Natural killer cell treated with Interleukin-12 subunit alpha and Interleukin-12 subunit beta and Interleukin-15 and Interleukin-18, amount 100 ng/mL, for 72 hours (primary cell): ENCODE data around the gene GIPC1. TPM values are rescaled to one million over a fixed set of nuclear protein-coding genes. Genes with fewer than 3 reads are reported as not detected.
"Not testable (repeated sequence)": the region's sequence is repeated elsewhere in the genome, so short reads cannot be mapped to it uniquely, and the experiment has no call there.

ENCODE experiments used
- ATAC-seq, 2 donors: fragments of 150-1000 bp; cut with Tn5 transposase in 1 of 2; sonication (Bioruptor Pico), chemical (Tn5 transposase) in 1 of 2; 2 replicates each; pipeline ENCODE4 v1.10.0; 2021
- DNase-seq: peaks from one replicate; pipeline ENCODE4 v3.0.0; 2022; ENCODE audit warnings: low spot score
- H3K27ac Mint-ChIP-seq, 2 donors: 1 replicate in 1 of 2; 2 replicates in 1 of 2; pipeline ENCODE4 v1.8.0; 2022; ENCODE audit warnings: mixed read lengths in 2 of 2, mild to moderate bottlenecking in 1 of 2, moderate library complexity in 1 of 2
- H3K27me3 Mint-ChIP-seq, 2 donors: 1 replicate in 1 of 2; 2 replicates in 1 of 2; pipeline ENCODE4 v1.8.0; 2022; ENCODE audit warnings: mixed read lengths in 2 of 2
- H3K36me3 Mint-ChIP-seq: one replicate; pipeline ENCODE4 v1.8.0; 2022; ENCODE audit warnings: mixed read lengths
- H3K4me1 Mint-ChIP-seq, 2 donors: 1 replicate in 1 of 2; 2 replicates in 1 of 2; pipeline ENCODE4 v1.8.0; 2022; ENCODE audit warnings: low read depth in 2 of 2, mixed read lengths in 2 of 2, mild to moderate bottlenecking in 1 of 2
- H3K4me3 Mint-ChIP-seq: one replicate; pipeline ENCODE4 v1.8.0; 2022; ENCODE audit warnings: mixed read lengths
- H3K9me3 Mint-ChIP-seq: 2 replicates; pipeline ENCODE4 v1.8.0; 2022; ENCODE audit warnings: mixed read lengths
- total RNA-seq, 2 donors: library from RNA; stranded (reverse); gene quantifications; one replicate each; pipeline ENCODE4 v1.2.3, GENCODE V29; 2022

The GIPC1 gene, protein sequence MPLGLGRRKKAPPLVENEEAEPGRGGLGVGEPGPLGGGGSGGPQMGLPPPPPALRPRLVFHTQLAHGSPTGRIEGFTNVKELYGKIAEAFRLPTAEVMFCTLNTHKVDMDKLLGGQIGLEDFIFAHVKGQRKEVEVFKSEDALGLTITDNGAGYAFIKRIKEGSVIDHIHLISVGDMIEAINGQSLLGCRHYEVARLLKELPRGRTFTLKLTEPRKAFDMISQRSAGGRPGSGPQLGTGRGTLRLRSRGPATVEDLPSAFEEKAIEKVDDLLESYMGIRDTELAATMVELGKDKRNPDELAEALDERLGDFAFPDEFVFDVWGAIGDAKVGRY
- total RNA-seq: 10 to 100 TPM; 29.9 to 31.7 TPM

DNA sequence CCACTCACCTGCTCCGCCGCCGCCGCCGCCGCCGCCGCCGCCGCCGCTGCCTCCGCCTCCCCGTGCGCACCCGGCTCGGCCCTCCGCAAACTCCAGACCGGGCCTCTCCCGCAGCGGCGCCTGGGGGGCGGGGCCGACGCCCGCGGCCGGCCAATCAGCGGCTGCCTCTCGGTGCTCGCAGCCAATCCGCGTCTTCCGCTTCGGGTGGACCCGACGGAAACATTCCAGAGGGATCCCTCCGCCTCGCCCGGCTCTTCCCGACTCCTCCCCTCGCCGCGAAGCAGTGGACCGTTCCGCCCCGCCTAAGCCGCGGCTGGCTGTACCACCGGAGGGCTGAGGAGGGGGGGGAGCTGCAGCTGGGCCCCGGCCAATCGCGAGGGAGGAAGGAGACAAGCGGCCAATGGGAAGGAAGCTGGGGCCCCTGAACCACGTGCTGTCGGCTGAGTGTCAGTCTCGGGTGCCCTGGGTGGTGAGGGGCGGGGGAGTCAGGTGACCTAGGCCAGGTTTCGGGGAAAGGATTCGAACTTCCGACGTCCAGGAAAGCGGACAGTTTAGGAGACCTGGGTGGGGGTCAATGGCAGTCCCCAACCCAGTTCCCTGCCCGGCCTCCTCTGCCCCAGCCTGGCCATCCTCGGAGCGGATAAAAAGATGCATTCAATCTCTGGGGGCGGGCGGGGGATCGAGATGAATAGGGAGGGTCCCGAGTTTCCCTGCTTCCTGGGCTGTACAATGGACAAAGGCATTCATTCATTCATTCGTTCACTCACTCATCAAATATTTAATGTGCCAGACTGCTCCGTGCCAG lies at the start of gene GIPC1:
GIPC1 (minus strand) TSS at position 99 of the 805 bp plus-strand sequence. CDS start 13,151 bp downstream, outside the sequence.
- Mint-ChIP-seq H3K27ac (peak within 1 kb of the TSS; percentile 53 to 82), H3K4me3 (peak within 1 kb of the TSS; percentile 76), H3K36me3 (no peaks in the 10 kb centered on the region), H3K27me3 (no peaks in the 10 kb centered on the region), H3K9me3 (no peaks in the 10 kb centered on the region), H3K4me1 (peaks cover 5 to 17% of the 10 kb centered on the region in 2 donors)
- ATAC-seq: peak; percentile 92 to 97
- DNase-seq: peak; percentile 90

DNA sequence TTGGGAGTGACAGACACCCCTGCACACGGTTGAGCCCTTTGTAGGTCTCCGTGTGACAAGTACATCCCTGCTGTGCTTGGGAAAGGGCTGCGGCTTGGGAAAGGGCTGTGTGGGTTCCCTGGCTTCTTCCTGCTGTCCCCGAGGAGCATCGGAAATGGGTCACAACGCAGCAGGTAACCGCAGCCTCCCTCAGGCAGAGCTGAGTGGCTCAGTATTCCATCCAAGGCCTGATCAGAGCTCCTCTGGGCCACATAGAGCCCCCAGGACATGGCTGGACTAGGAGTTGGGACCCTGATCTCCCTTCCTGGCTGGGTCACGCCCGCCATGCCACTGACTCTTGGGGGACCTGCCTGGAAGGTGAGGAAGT lies 49.8 kb upstream of the GIPC1 start:
- Mint-ChIP-seq H3K4me3 (no peak overlapping the region), H3K4me1 (peaks cover 5 to 7% of the 10 kb centered on the region in 2 donors), H3K36me3 (no peaks in the 10 kb centered on the region), H3K27ac (no peak overlapping the region), H3K27me3 (no peaks in the 10 kb centered on the region), H3K9me3 (no peaks in the 10 kb centered on the region)
- DNase-seq (no peak), ATAC-seq (no peak)

DNA sequence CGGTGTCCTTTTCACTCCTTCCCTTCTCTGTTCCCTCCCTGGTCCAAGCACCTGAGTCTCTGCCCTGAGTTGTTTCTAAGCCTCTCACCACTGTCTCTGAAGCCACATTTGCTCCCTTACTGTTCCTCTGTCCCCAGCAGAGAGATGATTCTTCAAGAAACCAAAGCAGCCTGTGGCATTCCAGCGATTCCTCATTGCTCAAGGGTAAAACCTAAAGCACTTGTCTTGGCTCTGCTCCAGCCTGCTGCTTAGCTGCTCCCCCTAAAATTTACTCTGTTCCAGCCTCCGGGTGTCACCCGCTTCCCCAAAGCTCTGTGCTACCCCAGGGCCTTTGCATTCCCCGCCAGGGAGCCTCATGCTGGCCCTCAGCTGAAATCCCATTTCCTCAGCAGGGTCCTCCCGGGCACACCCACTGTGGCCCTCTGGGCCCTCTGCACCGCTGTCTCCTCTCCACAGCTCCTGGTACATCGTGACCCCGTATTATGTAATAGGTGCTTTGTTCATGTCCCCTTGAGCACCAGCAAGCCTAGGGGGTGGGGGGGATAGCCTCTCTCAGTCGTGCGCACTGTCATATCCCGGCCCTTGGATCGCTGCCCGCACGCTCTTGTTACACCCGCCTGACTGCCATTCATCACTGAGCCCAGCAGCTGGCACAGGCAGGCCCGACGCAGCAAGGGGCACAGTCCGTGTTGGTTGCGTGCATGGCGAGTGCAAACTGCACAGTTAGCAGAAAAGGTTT lies 49.2 kb upstream of the GIPC1 start:
- ATAC-seq: no peak
- no peak for DNase-seq
- Mint-ChIP-seq H3K9me3 (no peaks in the 10 kb centered on the region), H3K27me3 (no peaks in the 10 kb centered on the region), H3K27ac (no peak overlapping the region), H3K4me1 (peaks cover 5 to 7% of the 10 kb centered on the region in 2 donors), H3K36me3 (no peaks in the 10 kb centered on the region), H3K4me3 (no peak overlapping the region)

DNA sequence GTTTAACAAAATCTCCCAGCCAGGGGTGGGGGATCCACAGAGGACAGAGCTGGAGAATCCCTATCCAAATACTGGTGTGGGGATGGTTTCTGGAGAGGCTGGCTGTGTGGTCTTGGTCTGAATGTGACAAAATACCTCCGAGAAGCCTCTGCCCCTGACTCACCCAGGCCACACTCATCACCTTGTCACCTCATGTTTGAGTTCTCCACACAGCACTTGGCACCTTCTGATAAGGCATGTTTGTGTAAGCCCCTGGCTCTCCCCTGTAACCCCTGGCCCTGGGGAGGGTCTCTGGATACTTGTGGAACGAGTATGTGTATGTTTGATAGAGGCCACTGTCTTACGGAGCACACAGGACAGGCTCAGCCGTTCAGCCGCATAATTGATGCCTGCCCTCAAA lies 48.1 kb upstream of the GIPC1 start:
- ATAC-seq (no peak), DNase-seq (no peak)
- Mint-ChIP-seq H3K9me3 (no peaks in the 10 kb centered on the region), H3K4me3 (no peak overlapping the region), H3K4me1 (peaks cover 0 to 12% of the 10 kb centered on the region in 2 donors), H3K36me3 (no peaks in the 10 kb centered on the region), H3K27me3 (no peaks in the 10 kb centered on the region), H3K27ac (no peak overlapping the region)

DNA sequence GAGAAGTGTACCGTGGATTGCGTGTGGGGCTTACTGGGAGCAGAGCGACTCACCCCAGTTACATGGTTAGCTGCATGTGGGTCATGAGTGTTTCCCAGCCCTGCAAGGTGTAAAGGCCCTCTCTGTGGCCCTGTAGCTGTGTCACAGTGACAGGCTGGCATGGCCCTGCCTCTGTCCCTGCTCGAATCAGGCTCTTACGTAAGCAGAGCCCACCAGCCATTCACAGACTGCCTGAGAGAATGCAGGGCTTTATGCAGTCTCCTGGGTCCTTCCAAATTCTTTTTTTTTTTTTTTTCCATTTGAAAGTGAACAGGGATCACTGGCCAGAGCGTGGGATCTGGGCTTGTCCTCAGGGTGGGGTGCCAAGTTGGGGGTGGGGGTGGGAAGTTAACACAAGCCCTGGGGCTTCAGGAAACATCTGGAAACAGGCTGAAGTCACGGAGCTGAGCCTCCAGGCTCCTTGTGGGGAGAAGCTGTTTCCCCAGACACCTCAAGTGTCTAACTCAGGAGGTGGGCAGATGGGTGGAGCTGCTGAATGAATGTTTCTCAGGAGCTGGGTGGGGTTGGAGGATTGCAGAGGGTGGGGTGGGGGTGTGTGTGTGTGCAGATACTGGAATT lies 46.9 kb upstream of the GIPC1 start:
- H3K27me3 Mint-ChIP-seq: no peaks in the 10 kb centered on the region
- no peak overlapping the region for H3K27ac Mint-ChIP-seq
- no peaks in the 10 kb centered on the region for H3K36me3 Mint-ChIP-seq
- no peak overlapping the region for H3K4me3 Mint-ChIP-seq
- peaks cover 0 to 14% of the 10 kb centered on the region in 2 donors for H3K4me1 Mint-ChIP-seq
- H3K9me3 Mint-ChIP-seq: no peaks in the 10 kb centered on the region
- DNase-seq: no peak
- ATAC-seq: no peak

DNA sequence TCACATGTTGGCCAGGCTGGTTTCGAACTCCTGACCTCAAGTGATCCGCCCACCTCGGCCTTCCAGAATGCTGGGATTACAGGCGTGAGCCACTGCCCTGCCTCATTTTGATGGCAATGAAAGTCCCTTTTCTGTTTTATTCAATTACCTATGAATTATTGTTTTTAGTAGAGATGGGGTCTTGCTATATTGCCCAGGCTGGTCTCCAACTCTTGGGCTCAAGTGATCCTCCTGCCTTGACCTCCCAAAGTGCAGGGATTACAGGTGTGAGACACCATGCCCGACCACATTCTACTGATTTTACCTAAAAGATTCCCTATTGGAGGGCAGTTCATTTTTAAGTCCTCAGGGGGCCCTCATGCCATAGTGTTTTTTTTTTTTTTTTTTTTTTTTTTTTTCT lies 46.1 kb upstream of the GIPC1 start:
- H3K36me3 Mint-ChIP-seq, H3K4me3 Mint-ChIP-seq: not testable (repeated sequence)
- peaks cover 0 to 18% of the 10 kb centered on the region in 2 donors for H3K4me1 Mint-ChIP-seq

DNA sequence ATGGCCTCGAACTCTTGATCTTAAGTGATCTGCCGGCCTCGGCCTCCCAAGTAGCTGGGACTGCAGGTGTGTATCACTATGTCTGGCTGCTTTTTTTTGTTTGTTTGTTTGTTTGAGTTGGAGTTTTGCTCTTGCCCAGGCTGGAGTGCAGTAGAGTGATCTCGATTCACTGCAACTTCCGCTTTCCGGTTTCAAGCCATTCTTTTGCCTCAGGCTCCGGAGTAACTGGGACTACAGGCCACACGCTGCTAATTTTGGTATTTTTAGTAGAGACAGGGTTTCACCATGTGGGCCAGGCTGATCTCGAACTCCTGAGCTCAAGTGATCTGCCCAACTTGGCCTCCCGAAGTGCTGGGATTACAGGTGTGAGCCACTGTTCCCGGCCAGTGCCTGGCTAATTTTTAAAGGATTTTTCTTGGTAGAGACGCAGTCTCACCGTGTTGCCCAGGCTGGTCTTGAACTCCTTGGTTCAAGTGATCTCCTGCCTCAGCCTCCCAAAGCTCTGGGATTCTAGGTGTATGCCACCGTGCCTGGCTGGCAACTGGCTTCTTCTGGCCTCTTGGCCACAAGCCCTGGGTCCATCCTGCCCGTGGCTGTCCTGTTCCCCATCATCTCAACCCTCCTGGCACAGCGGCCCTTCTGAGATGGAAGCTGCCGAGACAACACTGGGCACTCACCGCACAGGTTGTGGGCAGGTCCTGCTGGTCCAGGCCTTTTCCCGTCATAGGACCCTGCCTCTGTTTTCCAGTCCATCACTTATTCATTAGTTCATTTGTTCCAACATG lies 45.0 kb upstream of the GIPC1 start:
- H3K27ac Mint-ChIP-seq: peak overlapping the region in 1 of 2 donors; percentile 50
- peaks cover 0 to 21% of the 10 kb centered on the region in 2 donors for H3K4me1 Mint-ChIP-seq

More for the DNA sequence above, 46.1 kb upstream of the GIPC1 start:
- not testable (repeated sequence) for H3K27me3 Mint-ChIP-seq, H3K27ac Mint-ChIP-seq, ATAC-seq, H3K9me3 Mint-ChIP-seq, DNase-seq

DNA sequence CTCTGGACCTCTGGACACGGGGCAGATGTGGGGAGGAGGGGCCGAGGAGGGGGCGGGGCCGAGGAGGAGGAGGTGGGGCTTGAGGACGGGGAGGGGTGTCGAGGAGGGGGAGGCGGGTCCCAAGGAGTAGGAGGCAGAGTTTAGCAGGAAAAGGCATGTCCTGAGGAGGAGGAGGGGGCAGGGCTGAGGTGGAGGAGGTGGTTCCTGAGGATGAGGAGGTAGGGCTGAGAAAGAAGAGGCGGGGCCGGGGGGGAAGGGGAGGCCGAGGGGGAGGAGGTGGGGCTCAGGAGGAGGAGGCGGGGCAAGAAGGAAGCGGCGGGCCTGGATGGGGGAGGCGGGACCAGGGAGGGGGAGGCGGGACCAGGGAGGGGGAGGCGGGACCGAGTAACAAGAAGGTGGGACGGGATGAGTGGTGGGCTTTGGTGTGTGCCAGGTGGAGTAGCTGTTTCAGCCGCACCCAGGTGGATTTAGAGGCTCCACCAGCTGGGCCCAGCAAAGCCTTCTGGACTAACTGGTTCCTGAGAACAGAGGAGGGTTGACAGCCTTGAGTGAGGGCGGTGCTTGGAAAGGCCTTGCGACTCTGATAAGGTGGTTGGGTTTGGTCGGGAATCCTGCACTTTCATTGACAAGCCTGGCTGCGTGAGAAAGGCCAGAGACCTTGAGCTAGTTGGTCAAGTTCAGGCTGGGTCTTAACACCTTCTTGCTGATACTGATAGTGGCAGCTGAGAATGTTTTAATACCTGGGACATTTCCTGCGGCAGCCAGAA lies 41.2 kb upstream of the GIPC1 start:
- Mint-ChIP-seq H3K27ac (no peak overlapping the region), H3K4me3 (no peak overlapping the region), H3K27me3 (no peaks in the 10 kb centered on the region), H3K9me3 (no peaks in the 10 kb centered on the region), H3K4me1 (peaks cover 0 to 18% of the 10 kb centered on the region in 2 donors), H3K36me3 (no peaks in the 10 kb centered on the region)
- ATAC-seq (peak; percentile 61 to 82), DNase-seq (no peak)

More for the DNA sequence above, 45.0 kb upstream of the GIPC1 start:
- H3K9me3 Mint-ChIP-seq: no peaks in the 10 kb centered on the region
- DNase-seq (no peak), ATAC-seq (no peak)
- H3K36me3 Mint-ChIP-seq: no peaks in the 10 kb centered on the region
- H3K4me3 Mint-ChIP-seq: no peak overlapping the region
- H3K27me3 Mint-ChIP-seq: no peaks in the 10 kb centered on the region

DNA sequence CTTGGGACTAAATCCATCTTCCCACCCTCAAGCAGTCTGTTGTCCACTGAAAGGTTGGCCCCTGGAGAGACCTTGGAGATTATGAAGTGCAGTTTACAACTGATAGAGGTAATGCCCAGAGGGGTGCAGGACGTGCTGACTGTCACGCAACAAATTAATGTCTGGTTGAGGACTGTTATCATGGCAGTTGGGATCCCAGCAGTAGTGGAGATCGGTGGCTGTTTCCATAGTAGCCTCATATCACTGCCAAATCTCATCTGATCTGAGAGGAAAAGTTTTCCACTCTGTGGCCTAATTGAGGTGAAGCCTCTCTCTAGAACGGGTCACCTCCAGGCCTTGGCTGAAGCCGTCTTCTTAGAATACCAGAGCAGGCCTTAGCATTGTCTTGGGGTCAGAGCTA lies 37.5 kb upstream of the GIPC1 start:
- DNase-seq: no peak
- H3K4me1 Mint-ChIP-seq: peaks cover 8 to 19% of the 10 kb centered on the region in 2 donors
- H3K27ac Mint-ChIP-seq: no peak overlapping the region
- no peaks in the 10 kb centered on the region for H3K36me3 Mint-ChIP-seq
- no peaks in the 10 kb centered on the region for H3K27me3 Mint-ChIP-seq
- no peaks in the 10 kb centered on the region for H3K9me3 Mint-ChIP-seq
- no peak overlapping the region for H3K4me3 Mint-ChIP-seq
- no peak for ATAC-seq

DNA sequence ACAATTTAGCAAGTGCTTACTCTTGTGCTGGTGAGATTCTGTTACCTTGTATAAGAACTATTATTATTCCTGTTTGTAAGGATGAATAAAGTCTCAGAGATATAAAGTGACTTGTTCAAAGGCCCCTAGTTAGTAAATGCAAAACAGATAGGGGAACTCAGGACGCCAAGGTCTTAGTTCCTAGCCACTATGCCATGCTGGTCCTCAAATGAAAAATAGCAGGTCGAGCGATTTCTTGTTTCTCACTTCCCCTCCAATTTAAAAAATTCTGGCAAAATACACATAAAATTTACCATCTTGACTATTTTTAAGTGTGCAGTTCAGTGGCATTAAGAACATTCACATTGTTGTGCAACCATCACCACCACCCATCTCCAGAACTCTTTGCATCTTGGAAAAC lies 34.6 kb upstream of the GIPC1 start:
- peak overlapping the region; percentile 96 for H3K4me3 Mint-ChIP-seq
- H3K27me3 Mint-ChIP-seq: no peaks in the 10 kb centered on the region
- H3K9me3 Mint-ChIP-seq: no peaks in the 10 kb centered on the region
- peak overlapping the region; percentile 86 for H3K27ac Mint-ChIP-seq
- H3K4me1 Mint-ChIP-seq: peaks cover 8 to 10% of the 10 kb centered on the region in 2 donors
- DNase-seq: no peak
- no peaks in the 10 kb centered on the region for H3K36me3 Mint-ChIP-seq
- no peak for ATAC-seq

DNA sequence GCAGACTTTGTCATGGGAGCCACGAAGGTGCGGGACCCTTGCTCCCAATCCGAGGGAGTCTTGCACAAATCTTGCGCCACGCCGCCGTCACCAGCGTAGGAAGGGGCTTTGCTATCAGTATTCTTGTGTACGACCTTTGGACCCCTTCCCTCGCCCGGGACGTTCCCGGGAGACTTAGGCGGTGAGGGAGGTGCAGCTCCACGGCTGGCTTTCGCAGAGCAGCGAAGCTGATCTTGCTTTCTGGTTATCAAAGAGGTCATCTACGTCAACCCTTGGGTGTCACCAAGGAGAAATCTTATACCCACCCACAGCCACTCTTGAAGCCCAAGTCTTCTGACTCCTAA lies 34.0 kb upstream of the GIPC1 start:
- Mint-ChIP-seq H3K9me3 (no peaks in the 10 kb centered on the region), H3K27ac (peak overlapping the region; percentile 86), H3K27me3 (no peaks in the 10 kb centered on the region), H3K4me3 (peak overlapping the region; percentile 96), H3K36me3 (no peaks in the 10 kb centered on the region), H3K4me1 (peaks cover 8 to 10% of the 10 kb centered on the region in 2 donors)
- DNase-seq: no peak
- no peak for ATAC-seq

DNA sequence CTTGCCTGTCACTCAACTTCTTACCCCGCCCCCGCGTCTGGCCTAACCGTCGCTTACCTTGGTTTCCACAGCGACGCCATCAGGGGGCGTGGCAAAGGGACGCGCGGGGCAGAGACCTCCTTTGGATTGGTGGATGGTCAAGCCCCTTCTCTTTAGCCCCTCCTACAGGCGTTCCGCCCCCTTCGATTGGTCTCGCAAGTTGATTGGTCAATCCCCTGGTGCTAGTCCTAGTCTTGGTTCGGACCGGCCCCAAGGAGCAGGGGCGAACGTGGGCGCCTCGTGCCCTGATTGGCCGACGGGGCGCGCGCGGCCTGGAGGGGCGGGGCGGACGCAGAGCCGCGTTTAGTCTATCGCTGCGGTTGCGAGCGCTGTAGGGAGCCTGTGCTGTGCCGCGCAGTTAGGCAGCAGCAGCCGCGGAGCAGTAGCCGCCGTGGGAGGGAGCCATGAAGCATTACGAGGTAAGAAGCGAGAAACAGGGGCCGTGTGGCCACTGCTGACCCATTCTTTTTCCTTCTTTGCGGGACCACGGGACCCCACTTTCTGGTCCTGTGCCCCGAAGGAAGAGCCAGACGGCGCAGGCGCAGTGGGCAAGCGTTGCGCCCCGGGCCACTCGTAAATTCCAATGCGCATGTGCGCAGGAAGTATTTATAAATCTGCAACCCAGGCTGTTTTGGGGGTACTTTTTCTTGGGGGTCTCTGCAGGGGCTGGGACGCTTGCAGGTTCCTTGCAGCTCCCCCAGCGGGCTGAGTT lies 33.5 kb upstream of the GIPC1 start, which contains the start of gene TECR:
TECR (plus strand) TSS at position 341 of the 751 bp plus-strand sequence; CDS start at position 444, 103 bp downstream.
- Mint-ChIP-seq H3K9me3 (no peaks in the 10 kb centered on the region), H3K4me1 (peaks cover 8 to 10% of the 10 kb centered on the region in 2 donors), H3K4me3 (peak within 1 kb of the TSS; percentile 96), H3K36me3 (no peaks in the 10 kb centered on the region), H3K27me3 (no peaks in the 10 kb centered on the region), H3K27ac (peak within 1 kb of the TSS; percentile 86)
- peak; percentile 99 for ATAC-seq
- peak; percentile 100 for DNase-seq
